HepG2 (cell line): Measurements from ENCODE around the gene NAV1. TPM values are rescaled to one million over a fixed set of nuclear protein-coding genes. Genes with fewer than 3 reads are reported as not detected.

Experiments
- ATAD3A ChIP-seq: sonication (generic); formaldehyde crosslinking; IDR thresholded peaks from 2 replicates; pipeline ENCODE4 v1.4.0; 2020; ENCODE audit warnings: missing genetic modification reagents
- BCL6 ChIP-seq: IDR thresholded peaks from 2 replicates; pipeline ENCODE4 v1.6.1; 2016; ENCODE audit warnings: missing genetic modification reagents, missing compliant biosample characterization
- DPF2 ChIP-seq: sonication (generic); formaldehyde crosslinking; IDR thresholded peaks from 2 replicates; pipeline ENCODE4 v1.4.0; 2020; ENCODE audit warnings: mild to moderate bottlenecking, low read depth, missing genetic modification reagents, borderline replicate concordance
- FUBP1 ChIP-seq: sonication (generic); formaldehyde crosslinking; IDR thresholded peaks from 2 replicates; pipeline ENCODE4 v1.5.1; 2020; ENCODE audit warnings: missing genetic modification reagents, mild to moderate bottlenecking, borderline replicate concordance
- GPN1 ChIP-seq: sonication (generic); formaldehyde crosslinking; IDR thresholded peaks from 2 replicates; pipeline ENCODE4 v1.5.1; 2020; ENCODE audit warnings: missing genetic modification reagents, borderline replicate concordance
- HES4 ChIP-seq: sonication (generic); formaldehyde crosslinking; IDR thresholded peaks from 2 replicates; pipeline ENCODE4 v1.9.0; 2021; ENCODE audit warnings: mild to moderate bottlenecking, missing genetic modification reagents, borderline replicate concordance
- HNRNPK ChIP-seq: fragments of 200-400 bp; formaldehyde crosslinking; IDR thresholded peaks from 2 replicates; pipeline ENCODE4 v1.6.1; 2018; ENCODE audit warnings: low read length, low read depth, moderate library complexity, mild to moderate bottlenecking; ENCODE audit not compliant: poor library complexity, severe bottlenecking
- IRX3 ChIP-seq: sonication (generic); formaldehyde crosslinking; IDR thresholded peaks from 2 replicates; pipeline ENCODE4 v1.8.1; 2023; ENCODE audit warnings: mild to moderate bottlenecking, low read depth, missing genetic modification reagents, borderline replicate concordance
- KDM3A ChIP-seq: IDR thresholded peaks from 2 replicates; pipeline ENCODE4 v1.6.1; 2018; ENCODE audit warnings: low read depth, missing compliant biosample characterization
- NBN ChIP-seq: fragments of 450-650 bp; conservative IDR thresholded peaks from 2 replicates; pipeline ENCODE4 v1.6.1; 2017
- PAWR ChIP-seq: sonication (generic); formaldehyde crosslinking; IDR thresholded peaks from 2 replicates; pipeline ENCODE4 v1.4.0; 2020; ENCODE audit warnings: missing genetic modification reagents, mild to moderate bottlenecking, borderline replicate concordance
- PHF8 ChIP-seq: sonication (generic); formaldehyde crosslinking; IDR thresholded peaks from 2 replicates; pipeline ENCODE4 v1.5.0; 2020; ENCODE audit warnings: missing genetic modification reagents
- SMAD1 ChIP-seq: sonication (generic); formaldehyde crosslinking; IDR thresholded peaks from 2 replicates; pipeline ENCODE4 v1.4.0; 2020; ENCODE audit warnings: missing genetic modification reagents, low read depth, mild to moderate bottlenecking, borderline replicate concordance
- XRCC5 ChIP-seq: fragments of 200-400 bp; formaldehyde crosslinking; optimal IDR thresholded peaks from 2 replicates; pipeline ENCODE3; 2017; ENCODE audit warnings: mild to moderate bottlenecking, low read length
- ZBTB1 ChIP-seq: sonication (generic); formaldehyde crosslinking; IDR thresholded peaks from 2 replicates; pipeline ENCODE4 v1.4.0; 2020; ENCODE audit warnings: missing genetic modification reagents, borderline replicate concordance
- ZBTB42 ChIP-seq: sonication (generic); formaldehyde crosslinking; IDR thresholded peaks from 2 replicates; pipeline ENCODE4 v1.5.0; 2020; ENCODE audit warnings: mild to moderate bottlenecking, missing genetic modification reagents
- ZFP36L2 ChIP-seq: sonication (generic); formaldehyde crosslinking; IDR thresholded peaks from 2 replicates; pipeline ENCODE4 v1.4.0; 2020; ENCODE audit warnings: missing genetic modification reagents
- ZNF382 ChIP-seq: sonication (generic); formaldehyde crosslinking; IDR thresholded peaks from 2 replicates; pipeline ENCODE4 v1.5.0; 2020; ENCODE audit warnings: missing genetic modification reagents, mild to moderate bottlenecking, borderline replicate concordance
- ZNF547 ChIP-seq: sonication (generic); formaldehyde crosslinking; IDR thresholded peaks from 2 replicates; pipeline ENCODE4 v1.5.1; 2020; ENCODE audit warnings: mild to moderate bottlenecking, missing genetic modification reagents
- ZNF704 ChIP-seq: sonication (generic); formaldehyde crosslinking; IDR thresholded peaks from 2 replicates; pipeline ENCODE4 v1.8.1; 2023; ENCODE audit warnings: mild to moderate bottlenecking, inconsistent platforms, moderate library complexity, missing genetic modification reagents, borderline replicate concordance
- ZNF710 ChIP-seq: sonication (generic); formaldehyde crosslinking; IDR thresholded peaks from 2 replicates; pipeline ENCODE4 v1.5.0; 2020; ENCODE audit warnings: mild to moderate bottlenecking, missing genetic modification reagents, borderline replicate concordance
- ZNF740 ChIP-seq: sonication (generic); formaldehyde crosslinking; IDR thresholded peaks from 2 replicates; pipeline ENCODE4 v1.4.0; 2020; ENCODE audit warnings: missing genetic modification reagents
- ZNF749 ChIP-seq: sonication (generic); formaldehyde crosslinking; IDR thresholded peaks from 2 replicates; pipeline ENCODE4 v1.8.0; 2022; ENCODE audit warnings: mild to moderate bottlenecking, missing genetic modification reagents, moderate library complexity, borderline replicate concordance
- ZSCAN9 ChIP-seq: IDR thresholded peaks from 2 replicates; pipeline ENCODE4 v1.6.1; 2016; ENCODE audit warnings: borderline replicate concordance
- ZZZ3 ChIP-seq: sonication (generic); formaldehyde crosslinking; IDR thresholded peaks from 2 replicates; pipeline ENCODE4 v1.4.0; 2020; ENCODE audit warnings: missing genetic modification reagents, mild to moderate bottlenecking, borderline replicate concordance
- polyA plus RNA-seq, 8 experiments: library from polyadenylated mRNA; depleted of rRNA in 3 of 8; stranded (reverse) in 7 of 8; unstranded in 1 of 8; fragments of >200 nt; fragmentation: Illumina TruSeq in 4 of 8; extraction: Trizol in 4 of 8; gene quantifications; 2 replicates each; pipeline versions ENCODE4 v1.2.1 to v1.2.3, GENCODE V29; 2011 to 2016; ENCODE audit warnings: low read depth in 4 of 8, missing spikeins in 1 of 8, mixed read lengths in 1 of 8; ENCODE audit not compliant: insufficient read depth in 1 of 8
- total RNA-seq, 5 experiments: library from RNA; depleted of rRNA; stranded (reverse); fragments of >200 nt; fragmentation: Illumina TruSeq; extraction: Trizol; gene quantifications; 2 replicates each; pipeline ENCODE4 v1.2.3, GENCODE V29; 2016; ENCODE audit warnings: low read depth in 1 of 5

Gene NAV1
- total and polyA plus RNA-seq, 2 of the 13 experiments (the other 11 are each of a cell fraction or from before 2014, with no cell fraction given) = not detected

- TF ChIP-seq FUBP1 (no peak), XRCC5 (peak; percentile 53), ZNF382 (no peak), DPF2 (CRISPR knock-in tag) (no peak), ZBTB42 (CRISPR knock-in tag) (peak; percentile 93), ZNF547 (no peak), KDM3A (CRISPR knock-in tag) (0 out of 2 replicates have a peak, but pooled peaks have one; percentile 7), ZBTB1 (CRISPR knock-in tag) (no peak), HNRNPK (no peak), SMAD1 (CRISPR knock-in tag) (no peak), ATAD3A (CRISPR knock-in tag) (no peak), ZNF710 (CRISPR knock-in tag) (no peak; the same call in 1 of the 2 replicates), HES4 (peak; percentile 75; the same call in 1 of the 2 replicates), ZNF740 (CRISPR knock-in tag) (no peak), ZZZ3 (CRISPR knock-in tag) (no peak), PHF8 (CRISPR knock-in tag) (peak; percentile 38; the same call in 1 of the 2 replicates), GPN1 (no peak), ZFP36L2 (CRISPR knock-in tag) (no peak), ZNF704 (CRISPR knock-in tag) (no peak), ZNF749 (0 out of 2 replicates have a peak, but pooled peaks have one; percentile 40), PAWR (CRISPR knock-in tag) (no peak), IRX3 (CRISPR knock-in tag) (no peak), NBN (no peak), ZSCAN9 (CRISPR knock-in tag) (no peak), BCL6 (CRISPR knock-in tag) (no peak)
These were observed 32.2 kb upstream of the NAV1 start, which contains the start of gene CSRP1 (continued) for GRCh38 chr1:201506557-201507359.
